ENCODE data around the gene NOP9.

The NOP9 gene

DNA sequence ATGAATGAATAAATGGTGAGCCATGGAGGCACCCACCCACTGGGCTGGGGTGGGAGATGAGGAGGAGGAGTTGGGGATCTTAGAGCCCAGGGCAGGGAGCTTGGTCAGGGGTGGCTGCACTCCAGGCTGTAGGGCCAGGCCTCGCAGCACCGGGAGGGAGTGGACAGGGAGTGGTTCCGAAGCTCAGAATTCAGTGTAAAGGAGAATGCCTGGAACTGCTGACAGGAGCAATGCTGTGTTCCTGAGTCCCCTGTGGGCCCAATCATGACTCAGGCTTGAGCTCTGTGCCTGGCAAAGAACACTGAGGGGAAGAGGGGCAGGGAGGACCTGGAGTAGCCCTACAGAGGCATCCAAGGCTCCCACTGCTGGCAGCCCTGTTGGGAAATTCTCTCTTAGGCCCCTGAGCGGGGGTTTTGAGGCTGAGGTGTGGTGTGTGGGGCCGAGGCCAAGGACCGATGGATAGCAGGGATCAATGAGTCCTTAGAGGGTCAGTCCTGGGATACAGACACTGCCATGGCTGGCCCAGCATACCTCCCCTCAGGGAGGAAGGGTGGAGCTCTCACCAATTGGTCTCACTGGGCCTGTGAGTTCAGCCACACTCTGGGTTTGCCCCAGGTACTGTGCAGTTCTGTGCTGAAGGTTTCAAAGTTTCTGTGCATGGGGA is 18.7 kb upstream of the NOP9 start:
- TF ChIP-seq EZH2 (IDR thresholded peaks at IDR 0.05; ENCODE audit: borderline replicate concordance, low read depth, low read length, severe bottlenecking), result no peak
- TF ChIP-seq, protein P1, sequence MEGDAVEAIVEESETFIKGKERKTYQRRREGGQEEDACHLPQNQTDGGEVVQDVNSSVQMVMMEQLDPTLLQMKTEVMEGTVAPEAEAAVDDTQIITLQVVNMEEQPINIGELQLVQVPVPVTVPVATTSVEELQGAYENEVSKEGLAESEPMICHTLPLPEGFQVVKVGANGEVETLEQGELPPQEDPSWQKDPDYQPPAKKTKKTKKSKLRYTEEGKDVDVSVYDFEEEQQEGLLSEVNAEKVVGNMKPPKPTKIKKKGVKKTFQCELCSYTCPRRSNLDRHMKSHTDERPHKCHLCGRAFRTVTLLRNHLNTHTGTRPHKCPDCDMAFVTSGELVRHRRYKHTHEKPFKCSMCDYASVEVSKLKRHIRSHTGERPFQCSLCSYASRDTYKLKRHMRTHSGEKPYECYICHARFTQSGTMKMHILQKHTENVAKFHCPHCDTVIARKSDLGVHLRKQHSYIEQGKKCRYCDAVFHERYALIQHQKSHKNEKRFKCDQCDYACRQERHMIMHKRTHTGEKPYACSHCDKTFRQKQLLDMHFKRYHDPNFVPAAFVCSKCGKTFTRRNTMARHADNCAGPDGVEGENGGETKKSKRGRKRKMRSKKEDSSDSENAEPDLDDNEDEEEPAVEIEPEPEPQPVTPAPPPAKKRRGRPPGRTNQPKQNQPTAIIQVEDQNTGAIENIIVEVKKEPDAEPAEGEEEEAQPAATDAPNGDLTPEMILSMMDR (IDR thresholded peaks at IDR 0.05; ENCODE audit: borderline replicate concordance, extremely low read depth, low read length, poor library complexity, severe bottlenecking), result no peak
- no peaks in the 10 kb centered on the region for H3K4me1 ChIP-seq (ENCODE audit: insufficient read depth, low read length)
- no peaks in the 10 kb centered on the region for H3K27me3 ChIP-seq (ENCODE audit: insufficient read depth, low read length, poor library complexity)
- H3K36me3 ChIP-seq (ENCODE audit: insufficient read depth, low read length), result no peaks in the 10 kb centered on the region
- no peak overlapping the region for H3K4me3 ChIP-seq (ENCODE audit: low read depth in 1 of 2, low read length in 2 of 2)
- H3K79me2 ChIP-seq (ENCODE audit: insufficient read depth, low read length), result no peaks in the 10 kb centered on the region
- H3K9me3 ChIP-seq (ENCODE audit: insufficient read depth, low read length, severe bottlenecking), result no peaks in the 10 kb centered on the region
- ATAC-seq (ENCODE audit: insufficient read depth, low read depth) (no peak), DNase-seq (no peak)
- no peak overlapping the region for H3K4me2 ChIP-seq (ENCODE audit: insufficient read depth, low read length)
- H2AFZ ChIP-seq (ENCODE audit: low read depth, low read length), result no peak overlapping the region
- no peaks in the 10 kb centered on the region for H4K20me1 ChIP-seq (ENCODE audit: insufficient read depth, low read length)
- H3K9ac ChIP-seq (ENCODE audit: low read depth, low read length), result no peak overlapping the region
- no peak overlapping the region for H3K27ac ChIP-seq (ENCODE audit: low read length)

DNA sequence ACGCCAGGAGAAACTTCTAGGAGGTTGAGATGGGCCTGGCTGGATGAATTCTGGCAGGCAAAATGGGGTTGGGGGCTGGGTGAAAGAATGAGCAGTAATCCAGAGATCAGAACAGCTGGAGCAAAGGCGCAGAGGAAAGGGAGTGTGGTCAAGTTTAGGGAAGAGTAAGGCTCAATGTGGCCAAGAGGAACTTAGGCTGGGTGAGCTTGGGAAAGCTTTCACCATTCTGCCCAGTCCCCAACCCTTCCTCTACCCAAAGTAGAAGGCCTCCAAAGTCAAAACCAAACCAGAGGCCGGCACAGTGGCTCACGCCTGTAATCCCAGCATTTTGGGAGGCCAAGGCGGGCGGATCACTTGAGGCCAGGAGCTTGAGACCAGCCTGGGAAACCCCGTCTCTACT is 18.0 kb upstream of the NOP9 start:
- H3K36me3 ChIP-seq (ENCODE audit: insufficient read depth, low read length), result no peaks in the 10 kb centered on the region
- H3K27ac ChIP-seq (ENCODE audit: low read length), result no peak overlapping the region
- no peak overlapping the region for H2AFZ ChIP-seq (ENCODE audit: low read depth, low read length)
- H3K4me1 ChIP-seq (ENCODE audit: insufficient read depth, low read length), result no peaks in the 10 kb centered on the region
- no peaks in the 10 kb centered on the region for H3K79me2 ChIP-seq (ENCODE audit: insufficient read depth, low read length)
- DNase-seq (no peak), ATAC-seq (ENCODE audit: insufficient read depth, low read depth) (no peak)
- H4K20me1 ChIP-seq (ENCODE audit: insufficient read depth, low read length), result no peaks in the 10 kb centered on the region
- no peak overlapping the region for H3K4me3 ChIP-seq (ENCODE audit: low read depth in 1 of 2, low read length in 2 of 2)
- no peak overlapping the region for H3K4me2 ChIP-seq (ENCODE audit: insufficient read depth, low read length)
- H3K27me3 ChIP-seq (ENCODE audit: insufficient read depth, low read length, poor library complexity), result no peaks in the 10 kb centered on the region
- TF ChIP-seq, protein P1 (IDR thresholded peaks at IDR 0.05; ENCODE audit: borderline replicate concordance, extremely low read depth, low read length, poor library complexity, severe bottlenecking), result no peak
- no peak for TF ChIP-seq EZH2 (IDR thresholded peaks at IDR 0.05; ENCODE audit: borderline replicate concordance, low read depth, low read length, severe bottlenecking)
- H3K9me3 ChIP-seq (ENCODE audit: insufficient read depth, low read length, severe bottlenecking), result no peaks in the 10 kb centered on the region
- H3K9ac ChIP-seq (ENCODE audit: low read depth, low read length), result no peak overlapping the region

DNA sequence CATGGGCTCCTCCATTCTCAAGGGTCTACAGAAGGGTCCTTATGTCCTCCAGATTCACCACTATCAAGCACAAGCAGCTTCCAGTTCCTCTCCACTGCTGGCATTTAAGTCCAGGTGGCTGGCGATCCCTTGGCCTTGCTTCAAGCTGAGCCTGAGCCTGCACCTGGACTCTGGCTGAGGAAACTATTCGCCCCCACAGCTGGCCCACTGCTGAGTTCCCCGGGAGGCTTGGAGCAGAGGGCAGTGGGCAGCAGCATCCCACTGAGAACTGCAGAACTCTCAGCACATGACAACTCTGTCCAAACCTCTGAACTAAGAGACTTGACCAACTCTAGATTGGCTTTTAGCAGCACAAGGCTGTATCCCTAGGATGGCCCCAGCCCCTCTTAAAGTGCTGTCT is 16.9 kb upstream of the NOP9 start:
- Histone ChIP-seq H3K9ac (ENCODE audit: low read depth, low read length) (no peak overlapping the region), H3K4me2 (ENCODE audit: insufficient read depth, low read length) (no peak overlapping the region), H3K27ac (ENCODE audit: low read length) (no peak overlapping the region), H3K4me3 (ENCODE audit: low read depth in 1 of 2, low read length in 2 of 2) (no peak overlapping the region), H3K79me2 (ENCODE audit: insufficient read depth, low read length) (no peaks in the 10 kb centered on the region), H3K9me3 (ENCODE audit: insufficient read depth, low read length, severe bottlenecking) (no peaks in the 10 kb centered on the region), H3K36me3 (ENCODE audit: insufficient read depth, low read length) (no peaks in the 10 kb centered on the region), H3K4me1 (ENCODE audit: insufficient read depth, low read length) (no peaks in the 10 kb centered on the region), H2AFZ (ENCODE audit: low read depth, low read length) (no peak overlapping the region), H4K20me1 (ENCODE audit: insufficient read depth, low read length) (no peaks in the 10 kb centered on the region), H3K27me3 (ENCODE audit: insufficient read depth, low read length, poor library complexity) (no peaks in the 10 kb centered on the region)
- no peak for TF ChIP-seq EZH2 (IDR thresholded peaks at IDR 0.05; ENCODE audit: borderline replicate concordance, low read depth, low read length, severe bottlenecking)
- TF ChIP-seq, protein P1 (IDR thresholded peaks at IDR 0.05; ENCODE audit: borderline replicate concordance, extremely low read depth, low read length, poor library complexity, severe bottlenecking), result no peak
- DNase-seq (no peak), ATAC-seq (ENCODE audit: insufficient read depth, low read depth) (no peak)
